Upper lobe of left lung (tissue), 6 donors: Measurements from ENCODE around the gene TOP2A. TPM values are rescaled to one million over a fixed set of nuclear protein-coding genes. Genes with fewer than 3 reads are reported as not detected.
"Not testable (repeated sequence)": the region's sequence is repeated elsewhere in the genome, so short reads cannot be mapped to it uniquely, and the experiment has no call there.

Experiments used
- ATAC-seq, 2 donors: fragments of 200-7000 bp; cut with Tn5 transposase; one replicate each; pipeline ENCODE4 v1.9.1; 2022; ENCODE audit warnings: mild to moderate bottlenecking in 2 of 2, moderate library complexity in 2 of 2; ENCODE audit not compliant: low FRiP score in 2 of 2
- DNase-seq, 2 donors: peaks; one replicate each; pipeline ENCODE4 v3.0.0-alpha.2; 2019 to 2020
- H3K27ac ChIP-seq, 4 donors: fragments of 200-600 bp; sonication (generic); one replicate each; pipeline ENCODE4 v1.5.1; 2016 to 2019
- H3K27me3 ChIP-seq, 4 donors: fragments of 200-600 bp; sonication (generic); one replicate each; pipeline ENCODE4 v1.5.1; 2017 to 2019
- H3K36me3 ChIP-seq, 4 donors: fragments of 200-600 bp; sonication (generic); one replicate each; pipeline ENCODE4 v1.5.1; 2016 to 2019
- H3K4me1 ChIP-seq, 4 donors: fragments of 200-600 bp; sonication (generic); one replicate each; pipeline ENCODE4 v1.5.1; 2018 to 2019
- H3K4me3 ChIP-seq, 4 donors: fragments of 200-600 bp; sonication (generic); one replicate each; pipeline ENCODE4 v1.5.1; 2017 to 2019; ENCODE audit warnings: mild to moderate bottlenecking in 2 of 4, moderate library complexity in 1 of 4
- H3K9me3 ChIP-seq, 4 donors: fragments of 200-600 bp; sonication (generic); one replicate each; pipeline ENCODE4 v1.5.1; 2018 to 2019
- CTCF ChIP-seq, 6 experiments: fragments of 450-650 bp in 4 of 6; fragments of 200-600 bp in 2 of 6; sonication (generic) in 2 of 6; IDR thresholded peaks; one replicate each; pipeline ENCODE4 v1.5.1; 2016 to 2019; ENCODE audit warnings: antibody characterized with exemption in 6 of 6
- EP300 ChIP-seq, 4 donors: sonication (generic); formaldehyde crosslinking; IDR thresholded peaks; one replicate each; pipeline ENCODE4 v1.5.1; 2017; ENCODE audit warnings: antibody characterized with exemption in 4 of 4, control low read depth in 2 of 4
- POLR2A ChIP-seq, 4 donors: fragments of 450-650 bp; IDR thresholded peaks; one replicate each; pipeline ENCODE4 v1.5.1; 2016 to 2017; ENCODE audit warnings: antibody characterized with exemption in 4 of 4, mild to moderate bottlenecking in 2 of 4
- POLR2AphosphoS5 ChIP-seq, 2 donors: sonication (generic); formaldehyde crosslinking; IDR thresholded peaks; one replicate each; pipeline ENCODE4 v1.5.1; 2017; ENCODE audit warnings: antibody characterized with exemption in 2 of 2
- WGBS, 2 donors: methylation state at CpG; one replicate each; pipeline ENCODE4 v1.1.5; 2017 to 2018; 5-methylcytosine and 5-hydroxymethylcytosine counted together
- total RNA-seq, 6 donors: library from RNA; depleted of rRNA in 4 of 6; stranded (reverse); fragments of >200 nt in 4 of 6; gene quantifications; one replicate each; pipeline versions ENCODE4 v1.1.0 to v1.2.1, GENCODE V29; 2016 to 2021
- donor health status: DM: no; HTN: no; CAD: no; lungs with moderate emphysema.
- donor health status: DM: no; HTN: yes; CAD: no; lungs with severe emphysema.

TOP2A gene
- total RNA-seq, 6 donors from 2014 or later, result under 0.01 to 14.5 (median 6.2) TPM

- Histone ChIP-seq H3K27me3 (no peaks in the 10 kb centered on the region), H3K4me1 (no peaks in the 10 kb centered on the region), H3K36me3 (no peaks in the 10 kb centered on the region), H3K27ac (no peak overlapping the region), H3K9me3 (no peaks in the 10 kb centered on the region), H3K4me3 (no peak overlapping the region)
- DNase-seq, result no peak
- TF ChIP-seq POLR2A (IDR thresholded peaks at IDR 0.05) (no peak), POLR2AphosphoS5 (IDR thresholded peaks at IDR 0.05) (no peak), CTCF (IDR thresholded peaks at IDR 0.05) (no peak), EP300 (IDR thresholded peaks at IDR 0.05) (no peak)
- no peak for ATAC-seq
- WGBS, 2 donors, result 66 to 82% methylated on average over 4 of the region's 4 CpGs
These were observed 44.4 kb downstream of the TOP2A start for GRCh38 chr17:40373324-40373723.

- not testable (repeated sequence) for H3K36me3 ChIP-seq, ATAC-seq, H3K9me3 ChIP-seq, H3K4me1 ChIP-seq, DNase-seq, H3K27me3 ChIP-seq, H3K4me3 ChIP-seq, H3K27ac ChIP-seq
- WGBS, 2 donors, result 54% methylated on average over 4 of the region's 4 CpGs
These were observed 45.1 kb downstream of the TOP2A start for GRCh38 chr17:40372644-40373043.

GRCh38 chr17:40372031-40372430 lies 45.7 kb downstream of the TOP2A start:
- 94 to 100% methylated on average over 2 of the region's 2 CpGs for WGBS, 2 donors
- Histone ChIP-seq H3K27ac (no peak overlapping the region), H3K36me3 (no peaks in the 10 kb centered on the region), H3K4me1 (no peaks in the 10 kb centered on the region), H3K9me3 (no peaks in the 10 kb centered on the region), H3K4me3 (no peak overlapping the region), H3K27me3 (no peaks in the 10 kb centered on the region)
- DNase-seq, result no peak
- no peak for TF ChIP-seq POLR2AphosphoS5 (IDR thresholded peaks at IDR 0.05)
- no peak for TF ChIP-seq POLR2A (IDR thresholded peaks at IDR 0.05)
- TF ChIP-seq EP300 (IDR thresholded peaks at IDR 0.05), result no peak
- TF ChIP-seq CTCF (IDR thresholded peaks at IDR 0.05), result no peak
- no peak for ATAC-seq

GRCh38 chr17:40371261-40371929 lies 46.3 kb downstream of the TOP2A start:
- H3K4me3 ChIP-seq, result no peak overlapping the region
- H3K27ac ChIP-seq, result no peak overlapping the region
- H3K9me3 ChIP-seq, result no peaks in the 10 kb centered on the region
- no peaks in the 10 kb centered on the region for H3K4me1 ChIP-seq
- H3K36me3 ChIP-seq, result no peaks in the 10 kb centered on the region
- TF ChIP-seq POLR2A (IDR thresholded peaks at IDR 0.05) (no peak), CTCF (IDR thresholded peaks at IDR 0.05) (no peak), EP300 (IDR thresholded peaks at IDR 0.05) (no peak), POLR2AphosphoS5 (IDR thresholded peaks at IDR 0.05) (no peak)
- ATAC-seq, result no peak
- 79 to 87% methylated on average over 15 to 16 of the region's 16 CpGs for WGBS, 2 donors
- H3K27me3 ChIP-seq, result no peaks in the 10 kb centered on the region
- no peak for DNase-seq

GRCh38 chr17:40369923-40370322 lies 47.8 kb downstream of the TOP2A start:
- no peak for ATAC-seq
- DNase-seq, result no peak
- 96% methylated on average over 7 of the region's 7 CpGs for WGBS, 2 donors

GRCh38 chr17:40367728-40368127 lies 50.0 kb downstream of the TOP2A start:
- not testable (repeated sequence) for H3K9me3 ChIP-seq, H3K27me3 ChIP-seq, H3K36me3 ChIP-seq, DNase-seq, H3K4me3 ChIP-seq, ATAC-seq, H3K27ac ChIP-seq
- H3K4me1 ChIP-seq, result peaks cover 8 to 18% (median 15%) of the 10 kb centered on the region in 4 donors
- WGBS, 2 donors, result 85 to 96% methylated on average over 5 to 9 of the region's 9 CpGs

More at GRCh38 chr17:40369923-40370322, 47.8 kb downstream of the TOP2A start:
- H3K4me1 ChIP-seq, result no peaks in the 10 kb centered on the region
- H3K36me3 ChIP-seq, result no peaks in the 10 kb centered on the region
- no peak overlapping the region for H3K27ac ChIP-seq
- no peak for TF ChIP-seq POLR2A (IDR thresholded peaks at IDR 0.05)
- H3K9me3 ChIP-seq, result no peaks in the 10 kb centered on the region
- H3K27me3 ChIP-seq, result no peaks in the 10 kb centered on the region
- H3K4me3 ChIP-seq, result no peak overlapping the region
